Activated CD8-positive, alpha-beta T cell treated with anti-CD3 and anti-CD28 coated beads for 36 hours (primary cell): ENCODE data around the gene SMIM29. TPM values are rescaled to one million over a fixed set of nuclear protein-coding genes. Genes with fewer than 3 reads are reported as not detected.
"Not testable (repeated sequence)": the region's sequence is repeated elsewhere in the genome, so short reads cannot be mapped to it uniquely, and the experiment has no call there.

Experiments
- ATAC-seq: fragments of 200-7000 bp; cut with Tn5 transposase; one replicate; pipeline ENCODE4 v1.10.0; 2021; ENCODE audit warnings: mild to moderate bottlenecking, moderate library complexity
- CTCF ChIA-PET: fragments of 350-600 bp; sonication (Branson Sonifier 250); formaldehyde crosslinking; loops from one replicate; lab custom pipeline; 2021; ENCODE audit warnings: antibody characterized with exemption; lab: Charles Lee
- POLR2A ChIA-PET: fragments of 350-600 bp; sonication (Branson Sonifier 250); formaldehyde crosslinking; loops from one replicate; lab custom pipeline; 2021; ENCODE audit warnings: antibody characterized with exemption; lab: Charles Lee
- DNase-seq: peaks from one replicate; pipeline ENCODE4 v3.0.0-alpha.2; 2020
- H3K27ac Mint-ChIP-seq: one replicate; pipeline ENCODE4 v1.8.0; 2021; ENCODE audit warnings: mild to moderate bottlenecking, mixed read lengths
- H3K27me3 Mint-ChIP-seq: one replicate; pipeline ENCODE4 v1.8.0; 2021; ENCODE audit warnings: mixed read lengths
- H3K36me3 Mint-ChIP-seq: one replicate; pipeline ENCODE4 v1.8.0; 2021; ENCODE audit warnings: low read depth, mixed read lengths
- H3K4me1 Mint-ChIP-seq: one replicate; pipeline ENCODE4 v1.8.0; 2021; ENCODE audit warnings: low read depth, mixed read lengths
- H3K4me3 Mint-ChIP-seq: one replicate; pipeline ENCODE4 v1.8.0; 2021; ENCODE audit warnings: mild to moderate bottlenecking, moderate library complexity, mixed read lengths
- H3K9me3 Mint-ChIP-seq: one replicate; pipeline ENCODE4 v1.8.0; 2021; ENCODE audit warnings: mixed read lengths
- intact Hi-C: fragments of 100-400 bp; cut with micrococcal nuclease; formaldehyde crosslinking; loops from one replicate; pipeline ENCODE4 v1.10.0; 2022
- total RNA-seq, 2 experiments: library from RNA; stranded (reverse); gene quantifications; one replicate each; pipeline ENCODE4 v1.2.3, GENCODE V29; 2021
- TF ChIP-seq, protein P1 (sequence below): fragments of 200-600 bp; IDR thresholded peaks from one replicate; pipeline ENCODE4 v1.8.0; 2022; ENCODE audit warnings: antibody characterized with exemption, mild to moderate bottlenecking

SMIM29 gene
- total RNA-seq, 2 experiments from 2014 or later: 13.3 to 16.4 TPM

DNA sequence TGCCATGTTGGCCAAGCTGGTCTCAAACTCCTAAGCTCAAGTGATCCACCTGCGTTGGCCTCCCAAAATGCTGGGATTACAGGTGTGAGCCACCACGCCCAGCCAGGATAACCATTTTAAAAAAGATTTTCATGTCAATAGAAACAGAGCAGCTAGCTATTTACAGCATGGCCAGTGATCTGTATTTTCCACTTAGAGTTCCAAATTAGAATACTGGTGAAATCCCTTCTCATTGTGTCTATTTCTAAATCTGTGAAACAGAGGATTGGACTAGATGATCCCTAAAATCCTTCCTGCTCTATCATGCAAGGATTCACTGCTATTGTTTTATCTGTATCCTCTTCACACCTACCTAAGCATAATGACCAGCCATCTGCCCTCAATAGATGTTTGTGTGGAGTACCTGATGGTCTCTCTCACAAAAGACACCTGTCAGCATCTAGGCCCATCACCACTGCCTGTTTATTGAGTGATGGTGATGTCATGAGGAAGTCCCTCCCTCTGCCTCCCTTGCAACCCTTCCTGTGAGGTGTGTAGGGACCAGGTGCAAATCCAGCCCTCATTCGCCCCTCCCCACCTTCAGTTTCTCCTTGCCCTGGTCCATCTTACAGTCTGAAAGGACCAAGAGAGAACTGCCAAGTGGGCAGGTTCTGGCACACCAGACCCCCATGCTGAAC, 26.5 kb upstream of the SMIM29 start:
- no peaks in the 10 kb centered on the region for H3K27me3 Mint-ChIP-seq
- intact Hi-C loops: no loop called here
- DNase-seq (peak; percentile 10), ATAC-seq (peak; percentile 55)
- H3K4me1 Mint-ChIP-seq: peaks cover 6% of the 10 kb centered on the region
- H3K4me3 Mint-ChIP-seq: no peak overlapping the region
- TF ChIP-seq, protein P1, sequence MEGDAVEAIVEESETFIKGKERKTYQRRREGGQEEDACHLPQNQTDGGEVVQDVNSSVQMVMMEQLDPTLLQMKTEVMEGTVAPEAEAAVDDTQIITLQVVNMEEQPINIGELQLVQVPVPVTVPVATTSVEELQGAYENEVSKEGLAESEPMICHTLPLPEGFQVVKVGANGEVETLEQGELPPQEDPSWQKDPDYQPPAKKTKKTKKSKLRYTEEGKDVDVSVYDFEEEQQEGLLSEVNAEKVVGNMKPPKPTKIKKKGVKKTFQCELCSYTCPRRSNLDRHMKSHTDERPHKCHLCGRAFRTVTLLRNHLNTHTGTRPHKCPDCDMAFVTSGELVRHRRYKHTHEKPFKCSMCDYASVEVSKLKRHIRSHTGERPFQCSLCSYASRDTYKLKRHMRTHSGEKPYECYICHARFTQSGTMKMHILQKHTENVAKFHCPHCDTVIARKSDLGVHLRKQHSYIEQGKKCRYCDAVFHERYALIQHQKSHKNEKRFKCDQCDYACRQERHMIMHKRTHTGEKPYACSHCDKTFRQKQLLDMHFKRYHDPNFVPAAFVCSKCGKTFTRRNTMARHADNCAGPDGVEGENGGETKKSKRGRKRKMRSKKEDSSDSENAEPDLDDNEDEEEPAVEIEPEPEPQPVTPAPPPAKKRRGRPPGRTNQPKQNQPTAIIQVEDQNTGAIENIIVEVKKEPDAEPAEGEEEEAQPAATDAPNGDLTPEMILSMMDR: no peak
- no peaks in the 10 kb centered on the region for H3K9me3 Mint-ChIP-seq
- CTCF ChIA-PET: no interaction called here
- peaks cover 10% of the 10 kb centered on the region for H3K36me3 Mint-ChIP-seq
- no peak overlapping the region for H3K27ac Mint-ChIP-seq
- POLR2A ChIA-PET: no interaction called here

GRCh38 chr6:34274129-34274528, 25.3 kb upstream of the SMIM29 start:
- CTCF ChIA-PET: no interaction called here
- POLR2A ChIA-PET: no interaction called here
- no peak overlapping the region for H3K4me3 Mint-ChIP-seq
- H3K27me3 Mint-ChIP-seq: no peaks in the 10 kb centered on the region
- H3K9me3 Mint-ChIP-seq: no peaks in the 10 kb centered on the region
- TF ChIP-seq, protein P1: no peak
- peaks cover 11% of the 10 kb centered on the region for H3K4me1 Mint-ChIP-seq
- DNase-seq (no peak), ATAC-seq (no peak)
- intact Hi-C loops: no loop called here
- peaks cover 4% of the 10 kb centered on the region for H3K36me3 Mint-ChIP-seq
- no peak overlapping the region for H3K27ac Mint-ChIP-seq

GRCh38 chr6:34273242-34273805, 24.5 kb upstream of the SMIM29 start:
- intact Hi-C loops: no loop called here
- Mint-ChIP-seq H3K27me3 (no peaks in the 10 kb centered on the region), H3K9me3 (no peaks in the 10 kb centered on the region), H3K27ac (no peak overlapping the region), H3K4me3 (no peak overlapping the region), H3K36me3 (no peaks in the 10 kb centered on the region), H3K4me1 (peaks cover 11% of the 10 kb centered on the region)
- CTCF ChIA-PET: no interaction called here
- DNase-seq (no peak), ATAC-seq (no peak)
- TF ChIP-seq, protein P1: no peak
- POLR2A ChIA-PET: no interaction called here

GRCh38 chr6:34272013-34272926, 23.5 kb upstream of the SMIM29 start:
- ChIA-PET CTCF (interaction anchor here (0.8 to 1.9 kb wide), 2 partner anchors 76 to 110 kb away, joined by 3 to 4 read pairs; no protein-coding TSS in a partner anchor), POLR2A (no interaction called here)
- Mint-ChIP-seq H3K27me3 (no peaks in the 10 kb centered on the region), H3K4me1 (peaks cover 11% of the 10 kb centered on the region), H3K9me3 (no peaks in the 10 kb centered on the region), H3K36me3 (no peaks in the 10 kb centered on the region), H3K4me3 (no peak overlapping the region), H3K27ac (no peak overlapping the region)
- ATAC-seq: no peak
- DNase-seq: no peak
- intact Hi-C loops: no loop called here
- TF ChIP-seq, protein P1: no peak

- H3K4me1 Mint-ChIP-seq, H3K4me3 Mint-ChIP-seq, H3K9me3 Mint-ChIP-seq, CTCF ChIA-PET, POLR2A ChIA-PET, intact Hi-C loops, H3K27me3 Mint-ChIP-seq, H3K36me3 Mint-ChIP-seq: not testable (repeated sequence)
- H3K27ac Mint-ChIP-seq: peak overlapping the region; percentile 45
- DNase-seq: peak; percentile 24
- peak; percentile 37 for ATAC-seq
Measured at GRCh38 chr6:34269658-34270341, 21.0 kb upstream of the SMIM29 start.

- DNase-seq, H3K4me1 Mint-ChIP-seq, intact Hi-C loops, H3K27ac Mint-ChIP-seq, H3K36me3 Mint-ChIP-seq, H3K4me3 Mint-ChIP-seq, H3K9me3 Mint-ChIP-seq, POLR2A ChIA-PET, H3K27me3 Mint-ChIP-seq, CTCF ChIA-PET, ATAC-seq: not testable (repeated sequence)
Measured at GRCh38 chr6:34269132-34269531, 20.3 kb upstream of the SMIM29 start.
